H1 (cell line): ENCODE measurements around the gene FFAR2. TPM values are rescaled to one million over a fixed set of nuclear protein-coding genes. Genes with fewer than 3 reads are reported as not detected.
"Not testable (repeated sequence)": the region's sequence is repeated elsewhere in the genome, so short reads cannot be mapped to it uniquely, and the experiment has no call there.

Experiments
- CTCF ChIA-PET: fragments of 300-600 bp; sonication (Branson Sonifier 250); formaldehyde crosslinking; loops from one replicate; lab custom pipeline; 2021; ENCODE audit not compliant: partially characterized antibody; lab: Charles Lee
- POLR2A ChIA-PET: fragments of 300-600 bp; sonication (Branson Sonifier 250); formaldehyde crosslinking; loops from one replicate; lab custom pipeline; 2021; ENCODE audit warnings: inconsistent platforms; ENCODE audit not compliant: partially characterized antibody; lab: Charles Lee
- DNase-seq, 2 experiments: peaks; one replicate each; pipeline versions ENCODE4 v3.0.0 to v3.0.0-alpha.2; 2010 to 2022; ENCODE audit warnings: low spot score in 2 of 2, low read depth in 1 of 2, mixed read lengths in 1 of 2
- FAIRE-seq: peaks from 2 replicates; lab custom pipeline; 2011; peaks lifted over from hg19 to GRCh38; lab: Jason Lieb, UNC
- H2AFZ ChIP-seq: 2 replicates; pipeline ENCODE4 v1.8.1; 2012; ENCODE audit warnings: low read length, inconsistent platforms
- H2AK5ac ChIP-seq: 2 replicates; pipeline ENCODE4 v1.6.1; 2013; ENCODE audit warnings: low read depth, low read length
- H2BK120ac ChIP-seq: replicated peaks from 2 replicates; pipeline ENCODE3; 2013; ENCODE audit warnings: low read depth, low read length, inconsistent platforms
- H2BK12ac ChIP-seq: 2 replicates; pipeline ENCODE4 v1.6.1; 2013; ENCODE audit warnings: low read depth, low read length
- H2BK15ac ChIP-seq: 2 replicates; pipeline ENCODE4 v1.6.1; 2013; ENCODE audit warnings: low read length
- H2BK20ac ChIP-seq: 2 replicates; pipeline ENCODE4 v1.6.1; 2013; ENCODE audit warnings: low read length
- H2BK5ac ChIP-seq: 2 replicates; pipeline ENCODE4 v1.6.1; 2013; ENCODE audit warnings: low read depth, low read length
- H3K14ac ChIP-seq: 2 replicates; pipeline ENCODE4 v1.6.1; 2013; ENCODE audit warnings: inconsistent platforms; ENCODE audit not compliant: insufficient read length
- H3K18ac ChIP-seq: 2 replicates; pipeline ENCODE4 v1.6.1; 2013; ENCODE audit warnings: low read length; ENCODE audit errors: extremely low read depth
- H3K23ac ChIP-seq: 2 replicates; pipeline ENCODE4 v1.6.1; 2013; ENCODE audit warnings: inconsistent platforms; ENCODE audit not compliant: insufficient read length
- H3K23me2 ChIP-seq: 2 replicates; pipeline ENCODE4 v1.6.1; 2013; ENCODE audit warnings: low read depth, low read length
- H3K27ac ChIP-seq: 2 replicates; pipeline ENCODE4 v1.6.1; 2011; ENCODE audit warnings: low read depth, low read length, inconsistent platforms
- H3K27me3 ChIP-seq, 4 experiments: replicated peaks in 1 of 4; 1 replicate in 1 of 4; 2 replicates in 3 of 4; pipeline versions ENCODE4 v1.6.1 to v1.8.1; 2011 to 2013; ENCODE audit warnings: low read length in 3 of 4, mild to moderate bottlenecking in 3 of 4, inconsistent platforms in 2 of 4, mixed read lengths in 2 of 4, moderate library complexity in 1 of 4; ENCODE audit not compliant: control insufficient read depth in 3 of 4, insufficient read depth in 3 of 4; ENCODE audit errors: extremely low read depth in 1 of 4
- H3K36me3 ChIP-seq, 4 experiments: 2 replicates each; pipeline versions ENCODE4 v1.6.1 to v1.8.1; 2011 to 2013; ENCODE audit warnings: mild to moderate bottlenecking in 4 of 4, low read length in 3 of 4, moderate library complexity in 2 of 4, control low read depth in 1 of 4, inconsistent platforms in 1 of 4; ENCODE audit not compliant: insufficient read depth in 4 of 4, control insufficient read depth in 2 of 4
- H3K4ac ChIP-seq: replicated peaks from 2 replicates; pipeline ENCODE3; 2013; ENCODE audit warnings: low read length, low read depth, mixed read lengths, inconsistent platforms; ENCODE audit not compliant: insufficient read length
- H3K4me1 ChIP-seq, 4 experiments: replicated peaks in 1 of 4; 1 replicate in 1 of 4; 2 replicates in 3 of 4; pipeline versions ENCODE4 v1.6.1 to v1.8.1; 2011 to 2013; ENCODE audit warnings: low read length in 3 of 4, inconsistent platforms in 2 of 4, mixed read lengths in 1 of 4; ENCODE audit not compliant: insufficient read depth in 4 of 4, control insufficient read depth in 3 of 4
- H3K4me2 ChIP-seq, 2 experiments: 2 replicates each; pipeline versions ENCODE4 v1.6.1 to v1.8.1; 2011 to 2013; ENCODE audit warnings: low read depth in 2 of 2, low read length in 2 of 2, control low read depth in 1 of 2, inconsistent platforms in 1 of 2, mild to moderate bottlenecking in 1 of 2; ENCODE audit not compliant: insufficient read depth in 1 of 2
- H3K4me3 ChIP-seq, 4 experiments: fragments of 200-600, 300-600 bp in 1 of 4; sonication (generic), shearing (Covaris generic), sonication (Bioruptor Twin) in 1 of 4; 2 replicates each; pipeline versions ENCODE4 v1.5.1 to v1.8.1; 2011 to 2016; ENCODE audit warnings: low read length in 4 of 4, low read depth in 3 of 4, control low read depth in 2 of 4, inconsistent platforms in 2 of 4, mild to moderate bottlenecking in 2 of 4, mixed read lengths in 1 of 4, moderate library complexity in 1 of 4; ENCODE audit not compliant: insufficient read depth in 2 of 4; ENCODE audit errors: extremely low read depth in 1 of 4
- H3K56ac ChIP-seq: replicated peaks from 2 replicates; pipeline ENCODE3; 2013; ENCODE audit warnings: low read depth, mild to moderate bottlenecking, mixed read lengths, low read length, inconsistent platforms; ENCODE audit not compliant: insufficient read length
- H3K79me1 ChIP-seq: 2 replicates; pipeline ENCODE4 v1.6.1; 2013; ENCODE audit warnings: low read depth, low read length, control low read depth
- H3K79me2 ChIP-seq, 2 experiments: 2 replicates each; pipeline versions ENCODE4 v1.6.1 to v1.8.1; 2012 to 2013; ENCODE audit warnings: low read length in 2 of 2, mild to moderate bottlenecking in 2 of 2, inconsistent platforms in 1 of 2; ENCODE audit not compliant: insufficient read depth in 2 of 2, control insufficient read depth in 1 of 2
- H3K9ac ChIP-seq, 4 experiments: replicated peaks in 1 of 4; 1 replicate in 1 of 4; 2 replicates in 3 of 4; pipeline versions ENCODE4 v1.6.1 to v1.8.1; 2011 to 2013; ENCODE audit warnings: low read depth in 3 of 4, low read length in 3 of 4, control low read depth in 2 of 4, mild to moderate bottlenecking in 2 of 4, moderate library complexity in 2 of 4, inconsistent platforms in 1 of 4; ENCODE audit errors: extremely low read depth in 1 of 4
- H3K9me3 ChIP-seq, 2 experiments: 2 replicates each; pipeline versions ENCODE4 v1.6.1 to v1.8.1; 2012 to 2013; ENCODE audit warnings: mild to moderate bottlenecking in 2 of 2, moderate library complexity in 2 of 2, control low read depth in 1 of 2, inconsistent platforms in 1 of 2, low read depth in 1 of 2, low read length in 1 of 2, mixed read lengths in 1 of 2; ENCODE audit not compliant: insufficient read depth in 2 of 2
- H4K20me1 ChIP-seq, 2 experiments: replicated peaks in 1 of 2; 2 replicates each; pipeline versions ENCODE3 to v1.8.1; 2011 to 2013; ENCODE audit warnings: inconsistent platforms in 2 of 2, low read length in 2 of 2, mild to moderate bottlenecking in 1 of 2; ENCODE audit not compliant: insufficient read depth in 2 of 2, control insufficient read depth in 1 of 2
- H4K5ac ChIP-seq: 2 replicates; pipeline ENCODE4 v1.6.1; 2013; ENCODE audit warnings: low read length, low read depth, mixed read lengths, inconsistent platforms; ENCODE audit not compliant: insufficient read length
- H4K8ac ChIP-seq: 2 replicates; pipeline ENCODE4 v1.8.0; 2013; ENCODE audit warnings: mild to moderate bottlenecking, moderate library complexity, low read length, inconsistent platforms; ENCODE audit not compliant: insufficient read depth; ENCODE audit errors: extremely low read depth
- H4K91ac ChIP-seq: replicated peaks from 2 replicates; pipeline ENCODE3; 2013; ENCODE audit warnings: low read length, mixed read lengths, inconsistent platforms; ENCODE audit not compliant: insufficient read length
- polyA plus RNA-seq, 7 experiments: library from polyadenylated mRNA; depleted of rRNA in 3 of 7; stranded (reverse) in 5 of 7; unstranded in 2 of 7; fragments of >200 nt in 5 of 7; fragments of 200-250 nt in 2 of 7; gene quantifications; 1 replicate in 5 of 7; 2 replicates in 1 of 7; 4 replicates in 1 of 7; pipeline versions ENCODE4 v1.2.1 to v1.2.3, GENCODE V29; 2011 to 2013; ENCODE audit warnings: missing spikeins in 2 of 7, mixed read lengths in 2 of 7
- total RNA-seq: library from RNA; stranded (reverse); fragmentation: NEBNext Ultra II Directional; extraction: Animal tissue kit (Norgen Biotek cat#: 25700); gene quantifications from 2 replicates; pipeline ENCODE4 v1.2.1, GENCODE V29; 2021

Gene FFAR2
- total and polyA plus RNA-seq, 2 of the 8 experiments (the other 6 are each of a cell fraction or from before 2014, with no cell fraction given), result not detected

DNA sequence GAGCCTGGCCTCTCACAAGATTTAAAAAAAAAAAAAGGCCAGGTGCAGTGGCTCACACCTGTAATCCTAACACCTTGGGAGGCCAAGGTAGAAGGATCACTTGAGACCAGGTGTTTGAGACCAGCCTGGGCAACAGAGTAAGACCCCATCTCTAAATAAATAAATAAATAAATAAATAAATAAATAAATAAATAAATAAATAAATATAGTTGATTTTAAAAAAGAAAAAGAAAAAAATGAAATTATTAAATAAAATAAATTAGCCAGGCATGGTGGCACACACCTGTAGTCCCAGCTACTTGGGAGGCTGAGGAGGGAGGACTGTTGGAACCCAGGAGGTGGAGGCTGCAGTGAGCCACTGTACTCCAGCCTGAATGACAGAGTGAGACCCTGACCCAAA lies 13.7 kb downstream of the FFAR2 start:
- H2AFZ ChIP-seq, H2BK15ac ChIP-seq, POLR2A ChIA-PET, H3K79me1 ChIP-seq, H3K9ac ChIP-seq, H3K27ac ChIP-seq, H3K4me3 ChIP-seq, H3K56ac ChIP-seq, H4K20me1 ChIP-seq, H2BK5ac ChIP-seq, FAIRE-seq, H3K23me2 ChIP-seq, H3K4ac ChIP-seq, H2AK5ac ChIP-seq, H4K91ac ChIP-seq, H3K18ac ChIP-seq, H2BK12ac ChIP-seq, H3K79me2 ChIP-seq, DNase-seq, H3K14ac ChIP-seq, H3K4me1 ChIP-seq, H4K5ac ChIP-seq, H3K27me3 ChIP-seq, H2BK120ac ChIP-seq, H3K4me2 ChIP-seq, H3K9me3 ChIP-seq, H3K36me3 ChIP-seq, H2BK20ac ChIP-seq, H4K8ac ChIP-seq, H3K23ac ChIP-seq: not testable (repeated sequence)
- CTCF ChIA-PET, result interaction anchor here (0.8 to 1.6 kb wide), 4 partner anchors 27 to 109 kb away, joined by 3 to 5 read pairs (median 4); no protein-coding TSS in a partner anchor
